GM20431 (cell line): Measurements from ENCODE around the gene SORBS2.

Experiments used
- in situ Hi-C: fragments of 300-500 bp; cut with MseI, MboI; formaldehyde crosslinking; loops from one replicate; pipeline ENCODE4 v1.15.0; 2020; ENCODE audit warnings: low sequenced_read_pairs; ENCODE audit not compliant: unreplicated experiment

SORBS2 gene

GRCh38 chr4:185803022-185803421 is 9.0 kb downstream of the SORBS2 start:
- in situ Hi-C loops: no loop called here

DNA sequence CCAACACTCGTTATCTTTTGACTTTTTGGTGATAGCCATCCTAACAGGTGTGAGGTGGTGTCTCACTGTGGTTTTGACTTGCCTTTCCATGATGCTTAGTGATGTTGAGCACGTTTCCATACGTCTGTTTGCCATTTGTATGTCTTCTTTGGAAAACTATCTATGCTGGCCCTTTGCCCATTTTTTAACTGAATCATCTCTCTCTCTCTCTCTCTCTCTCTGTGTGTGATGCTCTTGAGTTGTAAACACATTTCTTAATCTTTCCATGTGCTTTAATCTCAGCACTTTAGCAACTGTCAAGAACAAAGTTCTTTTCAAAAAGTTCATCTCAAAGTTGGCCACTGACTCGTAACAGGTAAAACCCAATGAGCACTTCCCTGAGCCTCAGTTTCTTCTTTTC is 10.5 kb downstream of the SORBS2 start:
- in situ Hi-C loops: no loop called here

- in situ Hi-C loops: no loop called here
Observed at GRCh38 chr4:185800266-185800945, 11.6 kb downstream of the SORBS2 start.

DNA sequence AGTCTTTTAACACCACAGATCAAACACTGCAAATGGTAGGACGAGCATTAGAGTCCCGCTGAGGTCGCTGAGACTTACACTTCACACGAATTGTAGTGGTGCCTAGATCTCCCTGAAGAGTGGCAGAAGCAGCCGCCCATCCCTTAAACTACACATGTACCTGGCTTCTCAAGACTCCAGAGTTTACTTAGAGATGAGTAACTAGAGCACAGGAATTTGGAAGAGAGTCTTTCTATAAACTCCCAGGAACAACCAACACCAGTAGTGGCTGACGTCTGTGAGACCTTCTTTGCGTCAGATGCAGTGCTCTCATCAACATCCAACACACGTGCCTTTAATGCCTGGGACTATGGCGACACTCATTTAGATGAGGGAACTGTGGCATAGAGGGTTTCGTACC is 12.6 kb downstream of the SORBS2 start:
- in situ Hi-C loops: no loop called here

GRCh38 chr4:185797596-185798338 is 14.2 kb downstream of the SORBS2 start:
- in situ Hi-C loops: no loop called here

- in situ Hi-C loops: no loop called here
Observed at GRCh38 chr4:185797018-185797417, 15.0 kb downstream of the SORBS2 start.

DNA sequence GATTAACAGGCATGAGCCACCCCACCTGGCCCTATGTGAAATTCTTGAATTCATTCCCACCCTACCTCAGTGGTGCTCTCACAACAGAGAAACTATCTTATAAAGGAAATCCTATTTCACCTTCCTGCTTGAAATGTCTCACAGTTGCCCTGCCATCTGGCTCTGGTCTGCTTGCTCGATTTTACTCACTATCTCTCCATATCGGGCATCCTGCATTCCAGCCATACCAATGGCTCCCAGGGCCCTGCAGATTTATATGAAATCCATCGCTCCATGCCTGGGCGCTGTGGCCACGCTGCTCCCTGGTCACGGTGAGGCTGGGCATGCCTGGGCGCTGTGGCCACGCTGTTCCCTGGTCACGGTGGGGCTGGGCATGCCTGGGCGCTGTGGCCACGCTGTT is 15.8 kb downstream of the SORBS2 start:
- in situ Hi-C loops: no loop called here

- in situ Hi-C loops: no loop called here
Observed at GRCh38 chr4:185794637-185795036, 17.4 kb downstream of the SORBS2 start.

GRCh38 chr4:185793716-185794115 is 18.3 kb downstream of the SORBS2 start:
- in situ Hi-C loops: no loop called here

DNA sequence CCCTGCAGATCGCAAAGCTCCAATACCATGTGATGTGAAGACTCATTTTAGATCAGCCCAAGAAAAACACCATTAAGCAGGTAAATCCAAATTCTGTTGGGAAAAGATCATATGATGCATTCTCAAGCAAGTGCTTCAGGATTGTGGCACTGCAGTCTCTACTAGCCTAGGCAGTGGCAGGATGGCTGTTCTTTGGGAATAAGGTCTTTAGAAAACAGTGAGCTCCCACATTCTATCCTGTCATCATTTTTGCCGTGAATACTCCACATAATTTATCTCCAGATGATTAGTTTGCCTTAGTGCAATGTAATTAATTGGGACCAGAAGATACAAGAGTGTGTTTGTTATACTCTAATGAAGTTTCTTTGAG is 18.9 kb downstream of the SORBS2 start:
- in situ Hi-C loops: no loop called here

DNA sequence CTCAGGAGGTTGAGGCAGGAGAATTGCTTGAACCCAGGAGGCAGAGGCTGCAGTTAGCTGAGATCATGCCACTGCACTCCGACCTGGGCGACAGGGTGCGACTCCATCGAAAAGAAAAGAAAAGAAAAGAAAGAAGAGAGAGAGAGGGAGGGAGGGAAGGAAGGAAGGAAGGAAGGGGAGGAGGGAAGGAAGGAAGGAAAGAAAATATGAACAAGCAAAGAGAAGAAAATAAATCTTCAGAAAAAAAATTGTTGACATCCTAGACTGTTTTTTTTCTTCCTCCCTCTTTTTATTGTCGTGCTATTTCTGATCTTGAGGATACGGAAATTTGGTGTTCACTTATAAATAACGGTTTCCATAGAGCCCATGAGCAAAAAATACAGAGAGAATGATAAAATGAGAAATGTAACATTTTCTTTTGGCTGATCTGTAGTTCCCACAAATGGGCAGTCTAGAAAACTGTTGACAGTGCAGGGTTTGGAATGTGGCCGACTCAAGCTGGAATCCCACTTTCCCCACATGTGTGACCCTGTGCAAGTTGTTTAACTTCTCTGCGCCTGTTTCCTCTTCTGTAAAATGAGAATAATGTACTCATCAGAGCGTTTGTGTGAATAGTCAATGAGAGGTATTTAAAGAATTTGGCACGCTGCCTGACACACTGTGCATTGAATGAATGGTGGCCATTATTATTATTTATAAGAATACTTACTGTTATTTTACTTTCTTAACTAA is 19.4 kb downstream of the SORBS2 start:
- in situ Hi-C loops: no loop called here

DNA sequence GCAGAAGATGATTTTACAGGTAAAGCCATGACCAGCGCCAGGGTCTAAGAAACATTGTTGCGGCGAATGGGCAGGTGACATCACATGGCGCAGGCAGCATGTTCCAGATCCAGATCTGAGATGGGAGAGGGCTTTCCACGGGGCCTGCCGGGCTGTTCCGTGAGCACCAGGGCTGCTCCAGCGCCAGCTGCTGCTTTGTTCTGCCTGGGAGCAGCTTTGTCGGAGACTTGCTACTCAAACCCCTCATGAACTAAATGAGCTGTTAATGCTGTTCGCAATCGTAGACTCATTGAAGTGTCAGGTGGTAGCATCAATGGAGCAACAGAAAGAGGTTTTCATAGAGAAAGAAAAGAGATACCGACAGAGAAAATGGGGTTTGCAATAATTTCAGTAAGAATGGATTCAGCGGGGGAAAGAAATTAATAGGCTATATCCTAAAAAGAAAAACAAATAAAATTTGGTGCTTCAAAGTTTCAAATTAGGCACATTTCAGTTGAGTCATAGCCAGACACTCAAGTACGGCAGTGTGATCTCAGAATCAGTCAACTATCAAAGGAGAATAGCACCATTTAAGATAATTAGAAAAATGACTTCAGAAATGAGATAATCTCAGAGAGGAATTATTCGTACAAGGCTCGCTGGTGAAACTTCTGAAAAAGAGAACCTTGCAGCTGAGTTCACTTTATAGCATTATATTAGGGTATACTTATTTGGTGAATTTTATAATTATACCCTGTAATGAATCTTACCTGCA is 23.9 kb downstream of the SORBS2 start:
- in situ Hi-C loops: no loop called here

DNA sequence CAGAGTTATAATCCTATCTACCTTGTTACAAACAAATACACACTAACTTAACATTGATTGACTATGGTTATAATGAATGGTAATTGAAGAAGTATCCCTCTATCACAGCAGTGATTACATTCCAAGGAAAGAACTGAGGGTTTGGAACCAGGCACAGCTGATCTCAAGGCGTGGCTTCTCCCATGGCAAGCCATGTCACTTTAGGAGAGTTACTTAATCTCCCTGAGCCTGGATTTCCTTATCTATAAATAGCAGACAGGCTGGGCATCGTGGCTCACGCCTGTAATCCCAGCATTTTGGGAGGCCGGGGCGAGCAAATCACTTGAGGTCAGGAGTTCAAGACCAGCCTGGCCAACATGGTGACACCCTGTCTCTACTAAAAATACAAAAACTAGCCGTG is 25.6 kb downstream of the SORBS2 start:
- in situ Hi-C loops: no loop called here

DNA sequence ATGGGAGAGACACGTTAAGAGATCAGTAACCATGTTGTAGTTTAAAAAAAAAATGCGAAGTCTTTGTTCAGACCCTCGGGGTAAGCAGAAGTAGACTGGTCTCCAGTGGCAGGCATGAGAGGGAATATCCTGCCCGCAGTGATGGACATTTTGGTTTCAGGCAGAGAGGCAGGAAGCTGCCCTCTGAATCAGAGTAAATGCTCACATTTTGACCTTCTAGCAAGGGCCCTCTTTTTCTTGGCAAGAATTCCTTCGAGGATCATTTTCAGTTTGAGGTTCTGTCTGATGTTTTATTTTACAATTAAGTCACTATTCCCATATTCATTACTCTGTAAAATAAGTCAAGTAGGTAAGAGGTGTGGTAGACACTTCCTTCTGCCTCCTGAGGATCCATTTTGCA is 28.4 kb downstream of the SORBS2 start:
- in situ Hi-C loops: no loop called here

DNA sequence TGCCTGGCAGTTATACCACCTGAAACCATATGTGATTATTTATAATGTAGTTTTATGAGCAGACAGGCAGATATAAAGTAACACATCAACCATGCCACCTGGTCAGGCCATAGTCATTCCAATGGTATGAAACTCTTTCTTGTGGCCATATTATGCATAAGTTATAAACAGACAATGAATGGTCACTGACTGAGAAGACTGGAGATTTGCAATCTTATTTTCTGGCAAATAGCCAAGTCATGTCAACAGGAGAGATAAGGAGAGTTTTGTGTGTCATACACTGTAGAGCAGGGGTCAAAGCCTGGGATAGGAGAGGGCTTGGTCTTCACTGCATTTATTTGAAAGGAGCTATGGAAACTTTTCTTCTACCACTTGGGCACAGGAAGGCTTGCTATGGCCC is 29.5 kb downstream of the SORBS2 start:
- in situ Hi-C loops: no loop called here

- in situ Hi-C loops: no loop called here
Observed at GRCh38 chr4:185781555-185782215, 30.3 kb downstream of the SORBS2 start.

DNA sequence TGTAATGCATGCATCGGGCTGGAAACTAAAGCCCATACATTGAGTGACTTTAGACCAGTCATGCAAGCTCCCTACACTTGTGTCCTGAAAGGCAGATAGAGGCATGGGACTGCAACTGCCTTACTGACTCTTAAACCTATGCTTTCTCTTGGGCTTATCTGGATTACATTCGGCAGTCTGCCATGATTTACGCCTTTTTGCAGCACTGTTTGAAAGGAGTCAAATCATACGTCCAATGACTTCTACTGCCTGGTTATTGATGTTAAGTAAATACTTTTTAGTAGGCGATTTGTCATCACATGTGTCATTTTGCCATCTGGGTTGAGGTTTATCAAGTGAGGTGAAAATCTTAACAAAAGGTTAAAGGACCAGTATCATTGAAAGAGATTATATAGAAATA is 31.5 kb downstream of the SORBS2 start:
- in situ Hi-C loops: no loop called here

- in situ Hi-C loops: no loop called here
Observed at GRCh38 chr4:185779517-185779916, 32.5 kb downstream of the SORBS2 start.

DNA sequence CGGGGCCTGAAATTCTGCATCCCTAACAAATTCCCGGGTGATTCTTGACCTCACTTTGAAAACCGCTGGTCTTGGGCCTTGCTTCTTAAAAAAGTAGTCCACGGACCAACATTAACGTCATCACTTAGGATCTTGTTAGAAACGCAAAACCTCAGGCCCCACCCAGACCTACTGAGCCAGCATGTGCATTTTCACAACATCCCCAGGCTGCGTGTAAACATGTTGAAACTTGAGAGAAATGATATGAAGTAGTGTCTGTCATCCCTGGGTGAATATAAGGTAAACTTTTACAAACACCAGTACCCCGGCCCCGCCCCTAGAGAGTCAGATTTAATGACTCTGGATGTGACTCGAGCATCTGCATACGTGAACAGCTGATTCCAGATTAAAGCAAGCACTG is 33.7 kb downstream of the SORBS2 start:
- in situ Hi-C loops: no loop called here
